Measurements from ENCODE around the gene EDEM2. TPM values are rescaled to one million over a fixed set of nuclear protein-coding genes. Genes with fewer than 3 reads are reported as not detected.
"Not testable (repeated sequence)": the region's sequence is repeated elsewhere in the genome, so short reads cannot be mapped to it uniquely, and the experiment has no call there.

EDEM2 gene
- total RNA-seq, 1 donor from 2014 or later = 24.4 TPM

GRCh38 chr20:35166242-35166830, 19.2 kb upstream of the EDEM2 start:
- POLR2A ChIA-PET = no interaction called here
- H3K27me3 Mint-ChIP-seq = no peaks in the 10 kb centered on the region
- DNase-seq (no peak), ATAC-seq (ENCODE audit: low read depth) (no peak)
- H3K4me3 Mint-ChIP-seq = no peak overlapping the region
- H3K4me1 Mint-ChIP-seq = peaks cover 4% of the 10 kb centered on the region
- H3K36me3 Mint-ChIP-seq (ENCODE audit: low read depth) = no peaks in the 10 kb centered on the region
- intact Hi-C loops (cut with micrococcal nuclease) = no loop called here
- no peak overlapping the region for H3K27ac Mint-ChIP-seq
- no peaks in the 10 kb centered on the region for H3K9me3 Mint-ChIP-seq
- CTCF ChIA-PET = interaction anchor here (0.7 kb wide), 1 partner anchor 32 kb away, joined by 3 read pairs; no protein-coding TSS in a partner anchor
- no peak for TF ChIP-seq CTCF (IDR thresholded peaks at IDR 0.05)

DNA sequence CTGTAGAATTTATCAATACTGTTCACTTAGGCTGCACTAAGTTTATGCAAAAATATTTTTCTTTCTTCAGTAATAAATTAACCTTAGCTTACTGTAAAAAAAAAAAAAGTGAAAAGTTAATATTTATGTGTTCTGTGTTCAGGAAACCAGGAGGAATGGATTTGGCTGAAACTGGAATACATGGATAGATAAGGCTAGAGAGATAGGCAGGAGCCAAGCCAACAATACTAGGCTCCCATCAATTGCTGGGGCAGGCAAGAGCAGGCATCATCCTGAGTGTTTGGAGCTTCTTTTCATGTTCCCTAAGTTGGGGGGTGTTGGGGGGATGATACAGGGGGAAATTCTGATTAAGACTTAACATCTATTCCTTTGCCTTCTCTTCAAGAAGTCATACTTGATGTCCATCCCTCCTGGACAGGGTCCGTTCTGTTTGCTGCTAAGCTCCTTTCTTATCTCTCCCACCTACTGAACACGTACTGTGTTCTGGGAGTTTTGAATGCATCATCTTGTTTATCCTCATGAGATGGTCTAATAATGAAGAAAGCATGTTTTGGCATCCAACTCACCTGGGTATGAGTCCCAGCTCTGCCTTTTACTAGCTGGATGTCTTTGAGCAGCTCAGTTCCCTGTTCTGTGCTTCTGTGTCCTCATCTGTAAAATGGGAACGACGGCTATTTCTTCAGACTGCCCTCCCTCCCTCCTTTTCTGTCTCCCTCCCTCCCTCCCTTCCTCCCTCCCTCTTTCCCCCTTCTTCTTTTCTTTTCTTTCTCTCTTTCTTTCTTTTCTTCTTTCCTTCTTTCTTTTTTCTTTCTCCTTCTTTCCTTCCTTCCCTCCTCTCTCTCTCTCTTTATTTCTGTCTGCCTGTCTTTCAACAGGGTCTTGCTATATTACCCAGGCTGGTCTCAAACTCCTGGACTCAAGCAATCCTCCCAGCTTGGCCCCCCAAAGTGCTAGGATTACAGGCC, 18.4 kb upstream of the EDEM2 start:
- intact Hi-C loops (cut with micrococcal nuclease) = no loop called here
- no peak for TF ChIP-seq CTCF (IDR thresholded peaks at IDR 0.05)
- ChIA-PET CTCF (no interaction called here), POLR2A (no interaction called here)
- no peaks in the 10 kb centered on the region for H3K9me3 Mint-ChIP-seq
- ATAC-seq (ENCODE audit: low read depth) (no peak), DNase-seq (no peak)
- peaks cover 7% of the 10 kb centered on the region for H3K4me1 Mint-ChIP-seq
- no peak overlapping the region for H3K4me3 Mint-ChIP-seq
- no peaks in the 10 kb centered on the region for H3K27me3 Mint-ChIP-seq
- no peaks in the 10 kb centered on the region for H3K36me3 Mint-ChIP-seq (ENCODE audit: low read depth)
- H3K27ac Mint-ChIP-seq = no peak overlapping the region

DNA sequence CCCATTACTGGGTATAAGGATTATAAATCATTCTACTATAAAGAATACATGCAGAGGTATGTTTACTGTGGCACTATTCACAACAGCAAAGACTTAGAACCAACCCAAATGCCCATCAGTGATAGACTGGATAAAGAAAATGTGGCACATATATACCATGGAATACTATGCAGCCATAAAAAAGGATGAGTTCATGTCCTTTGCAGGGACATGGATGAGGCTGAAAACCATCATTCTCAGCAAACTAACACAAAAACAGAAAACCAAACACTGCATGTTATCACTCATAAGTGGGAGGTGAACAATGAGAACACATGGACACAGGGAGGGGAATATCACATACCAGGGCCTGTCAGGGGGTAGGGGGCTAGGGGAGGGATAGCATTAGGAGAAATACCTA, 17.4 kb upstream of the EDEM2 start:
- CTCF ChIA-PET; H3K4me1 Mint-ChIP-seq; H3K27ac Mint-ChIP-seq; H3K4me3 Mint-ChIP-seq; POLR2A ChIA-PET; intact Hi-C loops (cut with micrococcal nuclease); DNase-seq; H3K9me3 Mint-ChIP-seq; H3K27me3 Mint-ChIP-seq; ATAC-seq (ENCODE audit: low read depth); H3K36me3 Mint-ChIP-seq (ENCODE audit: low read depth): not testable (repeated sequence)

- ATAC-seq (ENCODE audit: low read depth); H3K4me3 Mint-ChIP-seq; H3K27ac Mint-ChIP-seq; H3K9me3 Mint-ChIP-seq; H3K4me1 Mint-ChIP-seq; H3K36me3 Mint-ChIP-seq (ENCODE audit: low read depth); H3K27me3 Mint-ChIP-seq; intact Hi-C loops (cut with micrococcal nuclease); CTCF ChIA-PET; DNase-seq; POLR2A ChIA-PET: not testable (repeated sequence)
Measured at GRCh38 chr20:35160341-35160740, 13.2 kb upstream of the EDEM2 start.

DNA sequence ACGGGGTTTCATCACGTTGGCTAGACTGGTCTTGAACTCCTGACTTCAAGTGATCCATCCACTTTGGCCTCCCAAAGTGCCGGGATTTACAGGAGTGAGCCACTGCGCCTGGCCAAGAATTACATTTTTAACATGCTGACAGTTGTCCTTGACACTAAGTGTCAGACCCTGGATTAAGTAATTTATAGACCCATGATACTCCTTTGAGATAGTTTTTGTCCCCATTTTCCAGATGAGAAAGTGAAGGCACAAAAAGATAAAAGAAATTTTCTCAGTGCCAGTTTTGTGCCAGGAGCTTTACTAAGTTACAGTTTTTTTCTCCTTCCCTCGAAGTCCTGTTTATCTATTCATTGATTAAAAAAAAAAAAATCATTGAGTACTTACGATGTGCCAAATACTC, 9.8 kb upstream of the EDEM2 start:
- no peaks in the 10 kb centered on the region for H3K27me3 Mint-ChIP-seq

More for the DNA sequence above, 9.8 kb upstream of the EDEM2 start:
- Mint-ChIP-seq H3K4me3 (no peak overlapping the region), H3K9me3 (no peaks in the 10 kb centered on the region), H3K27ac (no peak overlapping the region), H3K36me3 (ENCODE audit: low read depth) (no peaks in the 10 kb centered on the region), H3K4me1 (peaks cover 8% of the 10 kb centered on the region)
- POLR2A ChIA-PET = no interaction called here
- ATAC-seq (ENCODE audit: low read depth) = no peak
- intact Hi-C loops (cut with micrococcal nuclease) = no loop called here
- CTCF ChIA-PET = no interaction called here
- no peak for DNase-seq
- no peak for TF ChIP-seq CTCF (IDR thresholded peaks at IDR 0.05)
